ENCODE data around the gene OSMR. TPM values are rescaled to one million over a fixed set of nuclear protein-coding genes. Genes with fewer than 3 reads are reported as not detected.
"Not testable (repeated sequence)": the region's sequence is repeated elsewhere in the genome, so short reads cannot be mapped to it uniquely, and the experiment has no call there.

The OSMR gene
- total RNA-seq, 1 donor from 2014 or later = 47.0 TPM

DNA sequence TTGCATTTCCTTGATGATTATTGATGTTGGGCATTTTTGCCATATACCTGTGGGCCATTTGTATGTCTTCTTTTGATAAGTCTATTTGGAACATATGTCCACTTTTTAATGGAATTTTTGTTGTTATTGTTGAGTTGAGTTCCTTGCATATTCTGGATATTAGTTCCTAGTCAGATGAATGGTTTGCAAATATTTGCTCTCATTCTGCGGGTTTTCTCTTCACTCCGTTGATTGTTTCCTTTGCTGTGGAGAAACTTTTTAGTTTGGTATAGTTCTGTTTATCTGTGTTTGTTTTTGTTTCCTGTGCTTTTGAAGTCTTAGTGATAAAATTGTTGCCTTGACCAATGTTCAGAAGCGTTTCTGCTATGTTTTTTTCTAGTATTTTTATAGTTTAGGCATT is 13.0 kb downstream of the OSMR start:
- DNase-seq (ENCODE audit: low read depth) = no peak
- Histone ChIP-seq H3K4me3 (ENCODE audit: low read depth, low read length) (no peak overlapping the region), H3K27me3 (ENCODE audit: control insufficient read depth, insufficient read depth, low read length) (no peaks in the 10 kb centered on the region), H3K36me3 (ENCODE audit: control insufficient read depth, insufficient read depth, low read length) (no peaks in the 10 kb centered on the region)
- TF ChIP-seq, protein P1, sequence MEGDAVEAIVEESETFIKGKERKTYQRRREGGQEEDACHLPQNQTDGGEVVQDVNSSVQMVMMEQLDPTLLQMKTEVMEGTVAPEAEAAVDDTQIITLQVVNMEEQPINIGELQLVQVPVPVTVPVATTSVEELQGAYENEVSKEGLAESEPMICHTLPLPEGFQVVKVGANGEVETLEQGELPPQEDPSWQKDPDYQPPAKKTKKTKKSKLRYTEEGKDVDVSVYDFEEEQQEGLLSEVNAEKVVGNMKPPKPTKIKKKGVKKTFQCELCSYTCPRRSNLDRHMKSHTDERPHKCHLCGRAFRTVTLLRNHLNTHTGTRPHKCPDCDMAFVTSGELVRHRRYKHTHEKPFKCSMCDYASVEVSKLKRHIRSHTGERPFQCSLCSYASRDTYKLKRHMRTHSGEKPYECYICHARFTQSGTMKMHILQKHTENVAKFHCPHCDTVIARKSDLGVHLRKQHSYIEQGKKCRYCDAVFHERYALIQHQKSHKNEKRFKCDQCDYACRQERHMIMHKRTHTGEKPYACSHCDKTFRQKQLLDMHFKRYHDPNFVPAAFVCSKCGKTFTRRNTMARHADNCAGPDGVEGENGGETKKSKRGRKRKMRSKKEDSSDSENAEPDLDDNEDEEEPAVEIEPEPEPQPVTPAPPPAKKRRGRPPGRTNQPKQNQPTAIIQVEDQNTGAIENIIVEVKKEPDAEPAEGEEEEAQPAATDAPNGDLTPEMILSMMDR (IDR thresholded peaks at IDR 0.05; ENCODE audit: insufficient read depth, low read length, poor library complexity, severe bottlenecking) = no peak

DNA sequence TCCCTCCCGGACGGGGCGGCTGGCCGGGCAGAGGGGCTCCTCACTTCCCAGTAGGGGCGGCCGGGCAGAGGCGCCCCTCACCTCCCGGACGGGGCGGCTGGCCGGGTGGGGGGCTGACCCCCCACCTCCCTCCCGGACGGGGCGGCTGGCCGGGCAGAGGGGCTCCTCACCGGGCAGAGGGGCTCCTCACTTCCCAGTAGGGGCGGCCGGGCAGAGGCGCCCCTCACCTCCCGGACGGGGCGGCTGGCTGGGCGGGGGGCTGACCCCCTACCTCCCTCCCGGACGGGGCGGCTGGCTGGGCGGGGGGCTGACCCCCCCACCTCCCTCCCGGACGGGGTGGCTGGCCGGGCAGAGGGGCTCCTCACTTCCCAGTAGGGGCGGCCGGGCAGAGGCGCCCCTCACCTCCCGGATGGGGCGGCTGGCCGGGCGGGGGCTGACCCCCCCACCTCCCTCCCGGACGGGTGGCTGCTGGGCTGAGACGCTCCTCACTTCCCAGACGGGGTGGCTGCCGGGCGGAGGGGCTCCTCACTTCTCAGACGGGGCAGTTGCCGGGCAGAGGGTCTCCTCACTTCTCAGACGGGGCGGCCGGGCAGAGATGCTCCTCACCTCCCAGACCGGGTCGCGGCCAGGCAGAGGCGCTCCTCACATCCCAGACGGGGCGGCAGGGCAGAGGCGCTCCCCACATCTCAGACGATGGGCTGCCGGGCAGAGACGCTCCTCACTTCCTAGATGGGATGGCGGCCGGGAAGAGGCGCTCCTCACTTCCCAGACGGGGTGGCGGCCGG is 16.4 kb downstream of the OSMR start:
- not testable (repeated sequence) for H3K36me3 ChIP-seq (ENCODE audit: control insufficient read depth, insufficient read depth, low read length); H3K4me3 ChIP-seq (ENCODE audit: low read depth, low read length); DNase-seq (ENCODE audit: low read depth); H3K27me3 ChIP-seq (ENCODE audit: control insufficient read depth, insufficient read depth, low read length)

DNA sequence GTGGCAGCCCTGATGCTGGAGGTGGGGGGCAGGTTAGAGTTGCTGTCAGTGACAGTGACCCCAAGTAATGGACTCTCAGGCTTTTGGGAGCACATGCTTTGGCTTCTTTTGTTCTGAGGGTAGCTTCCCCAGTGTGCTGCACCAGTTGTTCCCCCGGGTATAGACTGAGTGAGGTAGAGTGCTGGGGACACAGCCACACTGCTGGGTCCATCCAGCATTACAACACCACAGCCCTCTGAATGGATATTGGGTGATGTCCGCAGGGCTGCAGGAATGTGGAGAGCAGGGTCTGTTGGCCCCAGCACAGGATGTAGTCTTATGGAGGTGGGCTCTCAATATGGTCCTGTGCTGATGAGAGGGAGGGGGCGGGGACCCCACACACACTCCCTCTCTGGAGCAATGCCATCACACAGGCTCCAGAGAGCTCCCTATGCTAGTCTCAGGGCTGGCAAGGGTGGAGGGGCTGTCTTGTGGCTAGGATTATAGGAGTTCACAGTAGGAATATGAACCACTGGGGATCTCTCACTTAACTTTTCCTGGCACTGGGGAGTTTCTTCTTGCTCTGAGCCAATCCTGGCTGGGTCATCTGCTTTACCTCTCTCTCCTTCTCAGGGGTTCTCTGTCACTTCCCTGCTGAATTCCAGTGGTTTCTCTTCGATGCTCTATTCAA is 20.7 kb downstream of the OSMR start:
- Histone ChIP-seq H3K36me3 (ENCODE audit: control insufficient read depth, insufficient read depth, low read length) (no peaks in the 10 kb centered on the region), H3K27me3 (ENCODE audit: control insufficient read depth, insufficient read depth, low read length) (no peaks in the 10 kb centered on the region), H3K4me3 (ENCODE audit: low read depth, low read length) (no peak overlapping the region)
- TF ChIP-seq, protein P1 (IDR thresholded peaks at IDR 0.05; ENCODE audit: insufficient read depth, low read length, poor library complexity, severe bottlenecking) = no peak
- no peak for DNase-seq (ENCODE audit: low read depth)

DNA sequence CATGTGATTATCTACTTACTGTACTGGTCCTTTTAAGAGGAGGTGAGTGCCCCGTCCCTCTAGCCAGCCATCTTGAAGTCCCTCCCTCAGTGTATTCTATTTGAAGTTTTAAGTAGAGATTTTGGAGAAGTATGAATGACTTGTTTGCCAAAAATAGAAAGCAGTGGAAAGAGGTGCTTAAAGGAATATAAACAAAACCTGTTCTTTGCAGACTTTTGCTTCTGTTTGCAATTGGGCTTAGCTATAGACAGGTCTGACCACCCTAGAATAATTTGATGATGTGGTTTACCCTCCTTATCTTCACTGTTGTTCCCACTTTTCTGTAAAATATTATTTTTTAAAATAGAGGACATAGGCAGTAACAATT is 21.2 kb downstream of the OSMR start:
- TF ChIP-seq, protein P1 (IDR thresholded peaks at IDR 0.05; ENCODE audit: insufficient read depth, low read length, poor library complexity, severe bottlenecking) = no peak
- H3K4me3 ChIP-seq (ENCODE audit: low read depth, low read length) = no peak overlapping the region
- H3K36me3 ChIP-seq (ENCODE audit: control insufficient read depth, insufficient read depth, low read length) = no peaks in the 10 kb centered on the region
- no peak for DNase-seq (ENCODE audit: low read depth)
- H3K27me3 ChIP-seq (ENCODE audit: control insufficient read depth, insufficient read depth, low read length) = no peaks in the 10 kb centered on the region

DNA sequence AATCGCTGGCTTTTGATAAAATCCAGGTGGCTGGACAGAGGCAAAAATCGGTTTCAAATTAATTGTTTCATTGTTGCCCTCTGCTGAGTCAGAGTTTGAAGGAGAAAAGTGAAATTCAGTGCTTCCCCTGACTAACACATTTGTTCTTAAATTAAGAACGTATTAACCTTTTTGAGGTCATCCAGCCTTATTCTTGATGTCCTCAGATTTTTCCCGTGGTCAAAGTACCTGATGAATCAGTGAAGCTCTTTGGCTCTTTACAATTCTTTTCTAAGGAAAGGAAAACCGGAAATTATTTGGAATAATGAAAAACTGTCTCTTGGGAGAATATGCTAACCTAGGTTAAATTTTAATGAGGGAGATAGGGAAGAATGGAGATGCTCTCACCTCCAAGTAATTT is 21.6 kb downstream of the OSMR start:
- TF ChIP-seq, protein P1 (IDR thresholded peaks at IDR 0.05; ENCODE audit: insufficient read depth, low read length, poor library complexity, severe bottlenecking) = no peak
- Histone ChIP-seq H3K27me3 (ENCODE audit: control insufficient read depth, insufficient read depth, low read length) (no peaks in the 10 kb centered on the region), H3K36me3 (ENCODE audit: control insufficient read depth, insufficient read depth, low read length) (no peaks in the 10 kb centered on the region), H3K4me3 (ENCODE audit: low read depth, low read length) (no peak overlapping the region)
- no peak for DNase-seq (ENCODE audit: low read depth)

DNA sequence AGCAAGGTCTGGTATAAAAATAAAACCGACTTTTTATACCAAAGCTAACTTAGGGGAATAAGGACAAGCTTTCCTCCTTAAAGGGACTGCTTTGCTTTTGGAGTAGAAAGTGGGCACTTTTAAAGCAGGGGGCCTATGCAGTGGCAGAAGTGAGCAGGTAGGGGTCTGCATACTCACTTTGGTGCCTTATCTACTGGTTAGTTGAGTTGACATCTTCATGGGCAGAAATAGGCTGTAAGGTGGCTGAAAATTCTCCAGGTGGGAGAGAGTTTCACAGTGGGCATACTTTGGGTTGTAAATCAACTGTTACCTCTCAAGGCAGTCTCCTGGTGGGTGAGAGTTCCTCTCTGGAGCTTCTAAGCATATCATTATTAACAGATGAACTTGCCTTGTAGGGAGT is 24.8 kb downstream of the OSMR start:
- Histone ChIP-seq H3K36me3 (ENCODE audit: control insufficient read depth, insufficient read depth, low read length) (no peaks in the 10 kb centered on the region), H3K27me3 (ENCODE audit: control insufficient read depth, insufficient read depth, low read length) (no peaks in the 10 kb centered on the region), H3K4me3 (ENCODE audit: low read depth, low read length) (no peak overlapping the region)
- TF ChIP-seq, protein P1 (IDR thresholded peaks at IDR 0.05; ENCODE audit: insufficient read depth, low read length, poor library complexity, severe bottlenecking) = no peak
- DNase-seq (ENCODE audit: low read depth) = no peak
